Astrocyte (in vitro differentiated cells and primary cell): ENCODE measurements around the gene THY1. TPM values are rescaled to one million over a fixed set of nuclear protein-coding genes. Genes with fewer than 3 reads are reported as not detected.

Experiments
- DNase-seq: peaks from one replicate; pipeline ENCODE4 v3.0.0-alpha.2; 2010; ENCODE audit warnings: low read depth
- FAIRE-seq: peaks from 2 replicates; lab custom pipeline; 2011; peaks lifted over from hg19 to GRCh38; lab: Jason Lieb, UNC
- H2AFZ ChIP-seq: 2 replicates; pipeline ENCODE4 v1.6.0; 2012; ENCODE audit warnings: low read depth, low read length, inconsistent platforms
- H3K27ac ChIP-seq: 2 replicates; pipeline ENCODE4 v1.5.1; 2011; ENCODE audit warnings: low read depth, low read length, inconsistent platforms
- H3K27me3 ChIP-seq: 2 replicates; pipeline ENCODE4 v1.6.0; 2011; ENCODE audit warnings: low read length, inconsistent platforms; ENCODE audit not compliant: insufficient read depth
- H3K36me3 ChIP-seq: 2 replicates; pipeline ENCODE4 v1.5.1; 2011; ENCODE audit warnings: low read length, inconsistent platforms; ENCODE audit not compliant: insufficient read depth
- H3K4me1 ChIP-seq: 2 replicates; pipeline ENCODE4 v1.5.1; 2011; ENCODE audit warnings: low read length, inconsistent platforms; ENCODE audit not compliant: insufficient read depth
- H3K4me2 ChIP-seq: 2 replicates; pipeline ENCODE4 v1.6.0; 2012; ENCODE audit warnings: low read length, inconsistent platforms
- H3K4me3 ChIP-seq: 2 replicates; pipeline ENCODE4 v1.5.1; 2011; ENCODE audit warnings: low read depth, mild to moderate bottlenecking, low read length, inconsistent platforms; ENCODE audit not compliant: insufficient read depth
- H3K79me2 ChIP-seq: 2 replicates; pipeline ENCODE4 v1.6.0; 2012; ENCODE audit warnings: mild to moderate bottlenecking, low read length, inconsistent platforms; ENCODE audit not compliant: insufficient read depth
- H3K9ac ChIP-seq: 2 replicates; pipeline ENCODE4 v1.6.0; 2012; ENCODE audit warnings: mild to moderate bottlenecking, low read length, inconsistent platforms
- H3K9me3 ChIP-seq: 2 replicates; pipeline ENCODE4 v1.5.1; 2012; ENCODE audit warnings: low read depth, mild to moderate bottlenecking, low read length, inconsistent platforms; ENCODE audit not compliant: insufficient read depth
- H4K20me1 ChIP-seq: 2 replicates; pipeline ENCODE4 v1.6.0; 2012; ENCODE audit warnings: low read length, inconsistent platforms; ENCODE audit not compliant: insufficient read depth
- H3K27ac Mint-ChIP-seq: one replicate; pipeline ENCODE4 v1.8.0; 2021; ENCODE audit warnings: mild to moderate bottlenecking, mixed read lengths; ENCODE audit not compliant: unreplicated experiment
- H3K27me3 Mint-ChIP-seq: one replicate; pipeline ENCODE4 v1.8.0; 2021; ENCODE audit warnings: low read depth, mixed read lengths; ENCODE audit not compliant: unreplicated experiment
- H3K36me3 Mint-ChIP-seq: one replicate; pipeline ENCODE4 v1.8.0; 2021; ENCODE audit warnings: low read depth, mixed read lengths; ENCODE audit not compliant: unreplicated experiment
- H3K4me1 Mint-ChIP-seq: one replicate; pipeline ENCODE4 v1.8.0; 2021; ENCODE audit warnings: low read depth, mixed read lengths; ENCODE audit not compliant: unreplicated experiment
- H3K4me3 Mint-ChIP-seq: one replicate; pipeline ENCODE4 v1.8.0; 2021; ENCODE audit warnings: mild to moderate bottlenecking, moderate library complexity, mixed read lengths; ENCODE audit not compliant: unreplicated experiment
- H3K9me3 Mint-ChIP-seq: one replicate; pipeline ENCODE4 v1.8.0; 2021; ENCODE audit warnings: mild to moderate bottlenecking, mixed read lengths; ENCODE audit not compliant: unreplicated experiment
- CTCF ChIP-seq: IDR thresholded peaks from 2 replicates; pipeline ENCODE4 v1.5.1; 2011; ENCODE audit warnings: low read depth, mild to moderate bottlenecking, inconsistent platforms, low read length, moderate library complexity; ENCODE audit not compliant: insufficient read depth
- EZH2 ChIP-seq: IDR thresholded peaks from 2 replicates; pipeline ENCODE4 v1.6.1; 2012; ENCODE audit warnings: mild to moderate bottlenecking, low read length, inconsistent platforms; ENCODE audit not compliant: insufficient read depth
- total RNA-seq: library from RNA; stranded (reverse); gene quantifications from 2 replicates; pipeline ENCODE4 v1.2.1, GENCODE V29; 2021

Gene THY1
- total RNA-seq, 1 donor from 2014 or later, result 104 TPM

GRCh38 chr11:119415966-119416365 is 7.0 kb downstream of the THY1 start:
- no peaks in the 10 kb centered on the region for H3K9me3 Mint-ChIP-seq
- FAIRE-seq (no peak), DNase-seq (no peak)
- Histone ChIP-seq H3K27ac (no peak overlapping the region), H3K79me2 (peaks cover 22% of the 10 kb centered on the region), H3K36me3 (peaks cover 8% of the 10 kb centered on the region), H4K20me1 (peaks cover 17% of the 10 kb centered on the region), H3K4me1 (peaks cover 36% of the 10 kb centered on the region), H2AFZ (no peak overlapping the region), H3K9me3 (no peaks in the 10 kb centered on the region), H3K4me3 (no peak overlapping the region), H3K27me3 (no peaks in the 10 kb centered on the region), H3K9ac (no peak overlapping the region), H3K4me2 (no peak overlapping the region)
- peaks cover 27% of the 10 kb centered on the region for H3K36me3 Mint-ChIP-seq
- peaks cover 4% of the 10 kb centered on the region for H3K27me3 Mint-ChIP-seq
- H3K27ac Mint-ChIP-seq, result no peak overlapping the region
- H3K4me3 Mint-ChIP-seq, result no peak overlapping the region
- peaks cover 12% of the 10 kb centered on the region for H3K4me1 Mint-ChIP-seq
- TF ChIP-seq EZH2 (no peak), CTCF (no peak)

GRCh38 chr11:119415517-119415916 is 7.5 kb downstream of the THY1 start:
- no peak overlapping the region for H3K9ac ChIP-seq
- no peak overlapping the region for H3K27ac ChIP-seq
- peaks cover 25% of the 10 kb centered on the region for H3K36me3 Mint-ChIP-seq
- no peak overlapping the region for H3K4me3 Mint-ChIP-seq
- no peaks in the 10 kb centered on the region for H3K9me3 Mint-ChIP-seq
- H3K27ac Mint-ChIP-seq, result no peak overlapping the region
- H3K4me2 ChIP-seq, result no peak overlapping the region
- H4K20me1 ChIP-seq, result peaks cover 13% of the 10 kb centered on the region
- no peaks in the 10 kb centered on the region for H3K9me3 ChIP-seq
- H3K4me1 Mint-ChIP-seq, result peaks cover 12% of the 10 kb centered on the region
- peaks cover 17% of the 10 kb centered on the region for H3K79me2 ChIP-seq
- no peak for DNase-seq
- H2AFZ ChIP-seq, result no peak overlapping the region
- H3K27me3 Mint-ChIP-seq, result peaks cover 4% of the 10 kb centered on the region
- no peak for FAIRE-seq
- peaks cover 33% of the 10 kb centered on the region for H3K4me1 ChIP-seq
- H3K27me3 ChIP-seq, result no peaks in the 10 kb centered on the region
- TF ChIP-seq EZH2 (no peak), CTCF (no peak)
- H3K4me3 ChIP-seq, result no peak overlapping the region
- H3K36me3 ChIP-seq, result peaks cover 8% of the 10 kb centered on the region

- Histone ChIP-seq H3K27ac (no peak overlapping the region), H2AFZ (no peak overlapping the region), H3K4me2 (no peak overlapping the region), H3K36me3 (peaks cover 8% of the 10 kb centered on the region), H4K20me1 (peaks cover 5% of the 10 kb centered on the region), H3K4me1 (peaks cover 28% of the 10 kb centered on the region), H3K4me3 (no peak overlapping the region), H3K9me3 (no peaks in the 10 kb centered on the region), H3K79me2 (peaks cover 9% of the 10 kb centered on the region), H3K9ac (no peak overlapping the region), H3K27me3 (no peaks in the 10 kb centered on the region)
- FAIRE-seq, result no peak
- Mint-ChIP-seq H3K27me3 (peaks cover 4% of the 10 kb centered on the region), H3K4me3 (no peak overlapping the region), H3K27ac (no peak overlapping the region), H3K36me3 (peaks cover 18% of the 10 kb centered on the region), H3K9me3 (no peaks in the 10 kb centered on the region), H3K4me1 (peaks cover 12% of the 10 kb centered on the region)
- no peak for DNase-seq
- TF ChIP-seq EZH2 (no peak), CTCF (no peak)
Measured at GRCh38 chr11:119414734-119415133, 8.2 kb downstream of the THY1 start.
